ENCODE measurements around the gene TIMM29. TPM values are rescaled to one million over a fixed set of nuclear protein-coding genes. Genes with fewer than 3 reads are reported as not detected.

TIMM29 gene
- polyA plus RNA-seq, 2 of the 4 experiments (the other 2 are of a cell fraction), result 9.1 to 20.5 TPM

GRCh38 chr19:10898633-10899032, 30.0 kb upstream of the TIMM29 start:
- FAIRE-seq (no peak), ATAC-seq (no peak; a peak in 3 of 6 replicates), DNase-seq (ENCODE audit: low read depth in 1 of 2, low spot score in 1 of 2) (no peak)
- TF ChIP-seq REST (IDR thresholded peaks at IDR 0.05) (no peak), ESRRA (IDR thresholded peaks at IDR 0.05; ENCODE audit: borderline replicate concordance, low read length) (no peak), EHMT2 (IDR thresholded peaks at IDR 0.05; ENCODE audit: low read depth) (no peak), KDM1A (IDR thresholded peaks at IDR 0.05; ENCODE audit: low read depth) (no peak), NFE2L2 (conservative IDR thresholded peaks at IDR 0.05; ENCODE audit: low read length) (no peak), BCL3 (IDR thresholded peaks at IDR 0.05) (no peak), KDM5A (IDR thresholded peaks at IDR 0.05) (no peak), POLR2A (IDR thresholded peaks at IDR 0.05; ENCODE audit: low read length) (no peak), CHD2 (IDR thresholded peaks at IDR 0.05; ENCODE audit: low read length, partially characterized antibody) (no peak), RNF2 (IDR thresholded peaks at IDR 0.05; ENCODE audit: borderline replicate concordance, low read depth) (no peak)
- peaks cover 20% of the 10 kb centered on the region for H3K4me1 ChIP-seq
- ChIA-PET POLR2A (no interaction called here), CTCF (interaction anchor here (0.6 kb wide), 2 partner anchors 19 to 164 kb away, joined by 3 to 4 read pairs; no protein-coding TSS in a partner anchor)
- H3K4me3 ChIP-seq, result no peak overlapping the region
- WGBS (ENCODE audit: missing lambda C conversion rate), result 66% methylated on average over 4 of the region's 10 CpGs
- H3K4me2 ChIP-seq, result no peak overlapping the region
- no peaks in the 10 kb centered on the region for H3K9me3 ChIP-seq
- H3K27ac ChIP-seq, result no peak overlapping the region

GRCh38 chr19:10899151-10899653, 29.4 kb upstream of the TIMM29 start:
- peak in 1 of 2 experiments; percentile 22; a peak in 2 of 6 replicates for ATAC-seq
- no peak for FAIRE-seq
- H3K4me2 ChIP-seq, result 0 out of 3 replicates have a peak overlapping the region, but pooled peaks have one; percentile 10
- DNase-seq (ENCODE audit: low read depth in 1 of 2, low spot score in 1 of 2), result no peak
- no peak overlapping the region for H3K4me3 ChIP-seq
- TF ChIP-seq ESRRA (IDR thresholded peaks at IDR 0.05; ENCODE audit: borderline replicate concordance, low read length) (no peak), POLR2AphosphoS2 (conservative IDR thresholded peaks at IDR 0.05; ENCODE audit: low read length) (no peak), EHF (CRISPR knock-in tag; IDR thresholded peaks at IDR 0.05) (no peak), ATOH8 (CRISPR knock-in tag; IDR thresholded peaks at IDR 0.05; ENCODE audit: low read depth) (no peak), NPAS2 (CRISPR knock-in tag; IDR thresholded peaks at IDR 0.05; ENCODE audit: borderline replicate concordance) (no peak), PHF8 (IDR thresholded peaks at IDR 0.05; ENCODE audit: borderline replicate concordance, low read depth) (no peak), MAX (IDR thresholded peaks at IDR 0.05) (no peak)
- H3K9me3 ChIP-seq, result no peaks in the 10 kb centered on the region
- peaks cover 20% of the 10 kb centered on the region for H3K4me1 ChIP-seq
- no peak overlapping the region for H3K27ac ChIP-seq
- POLR2A ChIA-PET, result no interaction called here
- 65% methylated on average over 8 of the region's 10 CpGs for WGBS (ENCODE audit: missing lambda C conversion rate)
- CTCF ChIA-PET, result interaction anchor here (0.6 kb wide), 1 partner anchor 164 kb away, joined by 4 read pairs; no protein-coding TSS in a partner anchor

- TF ChIP-seq ATOH8 (CRISPR knock-in tag; IDR thresholded peaks at IDR 0.05; ENCODE audit: low read depth) (no peak), POLR2AphosphoS2 (conservative IDR thresholded peaks at IDR 0.05; ENCODE audit: low read length) (no peak), PHF8 (IDR thresholded peaks at IDR 0.05; ENCODE audit: borderline replicate concordance, low read depth) (no peak)
- no peak overlapping the region for H3K27ac ChIP-seq
- DNase-seq (ENCODE audit: low read depth in 1 of 2, low spot score in 1 of 2), result no peak
- CTCF ChIA-PET, result no interaction called here
- H3K4me3 ChIP-seq, result no peak overlapping the region
- H3K4me2 ChIP-seq, result no peak overlapping the region
- H3K4me1 ChIP-seq, result no peaks in the 10 kb centered on the region
- no peaks in the 10 kb centered on the region for H3K9me3 ChIP-seq
- 89% methylated on average over 9 of the region's 14 CpGs for WGBS (ENCODE audit: missing lambda C conversion rate)
- no peak for FAIRE-seq
- ATAC-seq, result no peak
- POLR2A ChIA-PET, result no interaction called here
Observed at GRCh38 chr19:10907925-10908324, 20.7 kb upstream of the TIMM29 start.

Measured in A549 (cell line).